Endothelial cell of umbilical vein (primary cell): ENCODE measurements around the gene FRMPD1. TPM values are rescaled to one million over a fixed set of nuclear protein-coding genes. Genes with fewer than 3 reads are reported as not detected.

Experiments used
- BruUV-seq: library from RNA; stranded (reverse); fragments of 400-500 nt; replicated peaks from 2 replicates; lab custom pipeline; 2021; lab: Mats Ljungman, UMichigan
- CTCF ChIA-PET: fragments of 300-600, 350-600 bp; sonication (Branson Sonifier 250); formaldehyde crosslinking; loops from one replicate; lab custom pipeline; 2021; ENCODE audit warnings: antibody characterized with exemption, inconsistent platforms; lab: Charles Lee
- POLR2A ChIA-PET: fragments of 300-600, 350-600 bp; sonication (Branson Sonifier 250); formaldehyde crosslinking; loops from one replicate; lab custom pipeline; 2021; ENCODE audit warnings: antibody characterized with exemption, inconsistent platforms; lab: Charles Lee
- DNase-seq: peaks from one replicate; pipeline ENCODE4 v3.0.0-alpha.2; 2011; ENCODE audit warnings: low read depth, low spot score
- FAIRE-seq: peaks from 2 replicates; lab custom pipeline; 2011; peaks lifted over from hg19 to GRCh38; lab: Jason Lieb, UNC
- H2AFZ ChIP-seq: 2 replicates; pipeline ENCODE4 v1.6.0; 2012; ENCODE audit warnings: low read depth, low read length, control low read depth, inconsistent platforms
- H3K27ac ChIP-seq: 2 replicates; pipeline ENCODE4 v1.5.1; 2011; ENCODE audit warnings: low read depth, mild to moderate bottlenecking, control low read depth, low read length, moderate library complexity; ENCODE audit not compliant: insufficient read depth
- H3K27me3 ChIP-seq, 2 experiments: 2 replicates each; pipeline versions ENCODE4 v1.6.0 to v1.6.1; 2011; ENCODE audit warnings: low read length in 2 of 2, mixed read lengths in 1 of 2; ENCODE audit not compliant: control insufficient read depth in 2 of 2, insufficient read depth in 2 of 2
- H3K36me3 ChIP-seq, 2 experiments: 2 replicates in 1 of 2; 3 replicates in 1 of 2; pipeline ENCODE4 v1.5.1; 2011; ENCODE audit warnings: low read length in 2 of 2, mild to moderate bottlenecking in 1 of 2, moderate library complexity in 1 of 2; ENCODE audit not compliant: control insufficient read depth in 2 of 2, insufficient read depth in 2 of 2; ENCODE audit errors: extremely low read depth in 1 of 2
- H3K4me1 ChIP-seq: 3 replicates; pipeline ENCODE4 v1.5.1; 2011; ENCODE audit warnings: mild to moderate bottlenecking, low read length; ENCODE audit not compliant: control insufficient read depth, insufficient read depth; ENCODE audit errors: extremely low read depth
- H3K4me2 ChIP-seq: 2 replicates; pipeline ENCODE4 v1.6.1; 2011; ENCODE audit warnings: low read length, control low read depth, mixed read lengths; ENCODE audit not compliant: insufficient read depth
- H3K4me3 ChIP-seq, 3 experiments: fragments of 200-600 bp in 1 of 3; sonication (generic), shearing (Covaris generic) in 1 of 3; replicated peaks in 1 of 3; 2 replicates each; pipeline ENCODE4 v1.5.1; 2011 to 2016; ENCODE audit warnings: control low read depth in 3 of 3, low read length in 3 of 3, mild to moderate bottlenecking in 2 of 3, inconsistent platforms in 1 of 3, low read depth in 1 of 3, moderate library complexity in 1 of 3; ENCODE audit not compliant: insufficient read depth in 1 of 3
- H3K79me2 ChIP-seq: 2 replicates; pipeline ENCODE4 v1.6.0; 2012; ENCODE audit warnings: low read length, inconsistent platforms; ENCODE audit not compliant: control insufficient read depth, insufficient read depth
- H3K9ac ChIP-seq: replicated peaks from 2 replicates; pipeline ENCODE3; 2011; ENCODE audit warnings: low read length, control low read depth; ENCODE audit not compliant: insufficient read depth; ENCODE audit errors: extremely low read depth
- H3K9me1 ChIP-seq: replicated peaks from 3 replicates; pipeline ENCODE4 v1.6.0; 2011; ENCODE audit warnings: mild to moderate bottlenecking, low read length; ENCODE audit not compliant: control insufficient read depth, insufficient read depth; ENCODE audit errors: extremely low read depth
- H3K9me3 ChIP-seq: replicated peaks from 2 replicates; pipeline ENCODE4 v1.5.1; 2012; ENCODE audit warnings: low read length, inconsistent platforms; ENCODE audit not compliant: control insufficient read depth, insufficient read depth
- H4K20me1 ChIP-seq: replicated peaks from 2 replicates; pipeline ENCODE3; 2011; ENCODE audit warnings: mild to moderate bottlenecking, low read length; ENCODE audit not compliant: control insufficient read depth, insufficient read depth; ENCODE audit errors: extremely low read depth
- EZH2 ChIP-seq: IDR thresholded peaks from 2 replicates; pipeline ENCODE4 v1.6.1; 2012; ENCODE audit warnings: borderline replicate concordance, low read depth, mild to moderate bottlenecking, moderate library complexity, low read length, inconsistent platforms; ENCODE audit not compliant: severe bottlenecking
- FOS ChIP-seq: IDR thresholded peaks from 2 replicates; pipeline ENCODE4 v1.6.1; 2011; ENCODE audit warnings: mild to moderate bottlenecking, low read length, moderate library complexity, borderline replicate concordance; ENCODE audit not compliant: insufficient read depth
- GATA2 ChIP-seq: IDR thresholded peaks from 2 replicates; pipeline ENCODE4 v1.7.0; 2011; ENCODE audit warnings: low read depth, mild to moderate bottlenecking, moderate library complexity, mixed read lengths, low read length; ENCODE audit not compliant: insufficient read length, insufficient read depth
- JUN ChIP-seq: IDR thresholded peaks from 2 replicates; pipeline ENCODE4 v1.6.1; 2011; ENCODE audit warnings: borderline replicate concordance, low read depth; ENCODE audit not compliant: insufficient read length, insufficient read depth
- POLR2A ChIP-seq: IDR thresholded peaks from 2 replicates; pipeline ENCODE4 v1.6.1; 2012; ENCODE audit warnings: low read depth, mild to moderate bottlenecking, control low read depth, low read length
- POLR2AphosphoS5 ChIP-seq: IDR thresholded peaks from 2 replicates; pipeline ENCODE4 v1.6.1; 2012; ENCODE audit warnings: low read depth, mild to moderate bottlenecking, control low read depth, low read length, moderate library complexity; ENCODE audit not compliant: insufficient read depth
- dilution Hi-C: fragments of 300-500 bp; cut with MboI; formaldehyde crosslinking; loops from one replicate; pipeline ENCODE4 v1.15.0; 2019; ENCODE audit warnings: low sequenced_read_pairs; ENCODE audit not compliant: extremely low pct_ligation_motif_present
- intact Hi-C: fragments of 100-400 bp; cut with micrococcal nuclease; formaldehyde crosslinking; loops from one replicate; pipeline ENCODE4 v1.10.0; 2022
- polyA plus RNA-seq, 4 experiments: library from polyadenylated mRNA; depleted of rRNA in 3 of 4; stranded (reverse) in 3 of 4; unstranded in 1 of 4; fragments of >200 nt; gene quantifications; 2 replicates each; pipeline versions ENCODE4 v1.2.1 to v1.2.3, GENCODE V29; 2011 to 2012; ENCODE audit warnings: missing spikeins in 1 of 4
- total RNA-seq: library from RNA; stranded (reverse); gene quantifications from 2 replicates; pipeline ENCODE4 v1.2.3, GENCODE V29; 2021
- TF ChIP-seq, protein P1 (sequence below): IDR thresholded peaks from 2 replicates; pipeline ENCODE4 v1.6.1; 2011; ENCODE audit not compliant: insufficient read depth, insufficient read length
- TF ChIP-seq, protein P2 (sequence below), 2 donors: IDR thresholded peaks; 1 replicate in 1 of 2; 2 replicates in 1 of 2; pipeline ENCODE4 v1.5.1; 2011; ENCODE audit warnings: low read length in 2 of 2, mild to moderate bottlenecking in 2 of 2, moderate library complexity in 2 of 2, control low read depth in 1 of 2, inconsistent platforms in 1 of 2, low read depth in 1 of 2; ENCODE audit not compliant: insufficient read depth in 1 of 2; ENCODE audit errors: extremely low read depth in 1 of 2

Gene FRMPD1
- total and polyA plus RNA-seq, 2 donors (not counting 3 experiments of a cell fraction or from before 2014, with no cell fraction given): not detected

DNA sequence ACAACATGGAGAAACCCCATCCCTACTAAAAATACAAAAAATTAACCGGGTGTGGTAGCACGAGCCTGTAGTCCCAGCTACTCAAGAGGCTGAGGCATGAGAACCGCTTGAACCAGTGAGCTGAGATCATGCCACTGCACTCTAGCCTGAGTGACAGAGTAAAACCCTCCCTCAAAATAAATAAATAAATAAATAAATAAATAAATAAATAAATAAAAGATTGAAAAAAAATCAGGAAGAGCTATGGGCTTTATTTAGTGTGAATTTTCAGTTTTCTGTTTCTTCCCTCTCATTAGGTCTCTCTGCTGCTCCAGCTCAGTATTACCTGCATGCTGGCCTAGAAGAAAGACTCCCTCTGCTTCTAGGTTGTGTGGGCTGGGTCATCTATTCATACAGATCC, 55.0 kb downstream of the FRMPD1 start:
- Histone ChIP-seq H3K4me3 (no peak overlapping the region), H3K4me1 (no peaks in the 10 kb centered on the region), H3K9me3 (no peaks in the 10 kb centered on the region), H4K20me1 (no peaks in the 10 kb centered on the region), H3K4me2 (no peak overlapping the region), H3K36me3 (no peaks in the 10 kb centered on the region), H2AFZ (no peak overlapping the region), H3K79me2 (no peaks in the 10 kb centered on the region), H3K27ac (no peak overlapping the region), H3K9ac (no peak overlapping the region), H3K27me3 (peaks cover 16 to 29% of the 10 kb centered on the region in 2 experiments), H3K9me1 (no peaks in the 10 kb centered on the region)
- TF ChIP-seq POLR2AphosphoS5: no peak
- no peak for TF ChIP-seq FOS
- TF ChIP-seq GATA2: no peak
- no peak for TF ChIP-seq POLR2A
- no peak for TF ChIP-seq JUN
- TF ChIP-seq, protein P1, sequence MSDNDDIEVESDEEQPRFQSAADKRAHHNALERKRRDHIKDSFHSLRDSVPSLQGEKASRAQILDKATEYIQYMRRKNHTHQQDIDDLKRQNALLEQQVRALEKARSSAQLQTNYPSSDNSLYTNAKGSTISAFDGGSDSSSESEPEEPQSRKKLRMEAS: no peak
- TF ChIP-seq EZH2: no peak
- TF ChIP-seq, protein P2, sequence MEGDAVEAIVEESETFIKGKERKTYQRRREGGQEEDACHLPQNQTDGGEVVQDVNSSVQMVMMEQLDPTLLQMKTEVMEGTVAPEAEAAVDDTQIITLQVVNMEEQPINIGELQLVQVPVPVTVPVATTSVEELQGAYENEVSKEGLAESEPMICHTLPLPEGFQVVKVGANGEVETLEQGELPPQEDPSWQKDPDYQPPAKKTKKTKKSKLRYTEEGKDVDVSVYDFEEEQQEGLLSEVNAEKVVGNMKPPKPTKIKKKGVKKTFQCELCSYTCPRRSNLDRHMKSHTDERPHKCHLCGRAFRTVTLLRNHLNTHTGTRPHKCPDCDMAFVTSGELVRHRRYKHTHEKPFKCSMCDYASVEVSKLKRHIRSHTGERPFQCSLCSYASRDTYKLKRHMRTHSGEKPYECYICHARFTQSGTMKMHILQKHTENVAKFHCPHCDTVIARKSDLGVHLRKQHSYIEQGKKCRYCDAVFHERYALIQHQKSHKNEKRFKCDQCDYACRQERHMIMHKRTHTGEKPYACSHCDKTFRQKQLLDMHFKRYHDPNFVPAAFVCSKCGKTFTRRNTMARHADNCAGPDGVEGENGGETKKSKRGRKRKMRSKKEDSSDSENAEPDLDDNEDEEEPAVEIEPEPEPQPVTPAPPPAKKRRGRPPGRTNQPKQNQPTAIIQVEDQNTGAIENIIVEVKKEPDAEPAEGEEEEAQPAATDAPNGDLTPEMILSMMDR (IDR thresholded peaks at IDR 0.05; ENCODE audit: extremely low read depth in 1 of 2, insufficient read depth in 1 of 2, low read depth in 1 of 2, low read length in 2 of 2): no peak
- DNase-seq: no peak
- no peak for FAIRE-seq
- dilution Hi-C loops: no loop called here
- no TSS peak for BruUV-seq
- POLR2A ChIA-PET: no interaction called here
- intact Hi-C loops: no loop called here
- CTCF ChIA-PET: interaction anchor here (0.8 to 0.9 kb wide), 2 partner anchors 9 to 10 kb away, joined by 3 to 4 read pairs; no protein-coding TSS in a partner anchor
